GM21786 (cell line): Measurements from ENCODE around the gene STON2.

Source experiments
- ATAC-seq: cut with Tn5 transposase; IDR thresholded peaks from one replicate; pipeline ENCODE4 v1.9.1; 2021; ENCODE audit not compliant: unreplicated experiment

Gene STON2

GRCh38 chr14:81305065-81305464 lies 95.1 kb downstream of the STON2 start:
- ATAC-seq: no peak

- ATAC-seq: peak; percentile 92
Observed at GRCh38 chr14:81303258-81303935, 96.7 kb downstream of the STON2 start.

GRCh38 chr14:81302638-81303037 lies 97.5 kb downstream of the STON2 start:
- ATAC-seq: no peak

GRCh38 chr14:81301813-81302212 lies 98.3 kb downstream of the STON2 start:
- ATAC-seq: no peak

GRCh38 chr14:81301371-81301770 lies 98.8 kb downstream of the STON2 start:
- ATAC-seq: no peak

GRCh38 chr14:81298911-81299310 lies 101.2 kb downstream of the STON2 start:
- ATAC-seq: no peak

- ATAC-seq: no peak
Observed at GRCh38 chr14:81298122-81298521, 102.0 kb downstream of the STON2 start.

- no peak for ATAC-seq
Observed at GRCh38 chr14:81295958-81296923, 103.9 kb downstream of the STON2 start.

- ATAC-seq: no peak
Observed at GRCh38 chr14:81289516-81289915, 110.6 kb downstream of the STON2 start.

GRCh38 chr14:81286574-81287370 lies 113.4 kb downstream of the STON2 start:
- ATAC-seq: no peak

GRCh38 chr14:81285245-81285644 lies 114.9 kb downstream of the STON2 start:
- ATAC-seq: no peak

GRCh38 chr14:81281332-81281731 lies 118.8 kb downstream of the STON2 start:
- ATAC-seq: no peak

- ATAC-seq: no peak
Observed at GRCh38 chr14:81280136-81280791, 119.9 kb downstream of the STON2 start.

- ATAC-seq: no peak
Observed at GRCh38 chr14:81277096-81277495, 123.0 kb downstream of the STON2 start.

GRCh38 chr14:81276073-81277069 lies 123.8 kb downstream of the STON2 start:
- peak; percentile 50 for ATAC-seq

- no peak for ATAC-seq
Observed at GRCh38 chr14:81275305-81276072, 124.6 kb downstream of the STON2 start.

GRCh38 chr14:81273961-81274575 lies 126.1 kb downstream of the STON2 start:
- ATAC-seq: no peak

- no peak for ATAC-seq
Observed at GRCh38 chr14:81273521-81273920, 126.6 kb downstream of the STON2 start.
